ENCODE data around the gene FOXL2NB. TPM values are rescaled to one million over a fixed set of nuclear protein-coding genes. Genes with fewer than 3 reads are reported as not detected.

FOXL2NB gene
- total and polyA plus RNA-seq, 10 of the 15 experiments (the other 5 are each of a cell fraction or from before 2014, with no cell fraction given), result not detected

DNA sequence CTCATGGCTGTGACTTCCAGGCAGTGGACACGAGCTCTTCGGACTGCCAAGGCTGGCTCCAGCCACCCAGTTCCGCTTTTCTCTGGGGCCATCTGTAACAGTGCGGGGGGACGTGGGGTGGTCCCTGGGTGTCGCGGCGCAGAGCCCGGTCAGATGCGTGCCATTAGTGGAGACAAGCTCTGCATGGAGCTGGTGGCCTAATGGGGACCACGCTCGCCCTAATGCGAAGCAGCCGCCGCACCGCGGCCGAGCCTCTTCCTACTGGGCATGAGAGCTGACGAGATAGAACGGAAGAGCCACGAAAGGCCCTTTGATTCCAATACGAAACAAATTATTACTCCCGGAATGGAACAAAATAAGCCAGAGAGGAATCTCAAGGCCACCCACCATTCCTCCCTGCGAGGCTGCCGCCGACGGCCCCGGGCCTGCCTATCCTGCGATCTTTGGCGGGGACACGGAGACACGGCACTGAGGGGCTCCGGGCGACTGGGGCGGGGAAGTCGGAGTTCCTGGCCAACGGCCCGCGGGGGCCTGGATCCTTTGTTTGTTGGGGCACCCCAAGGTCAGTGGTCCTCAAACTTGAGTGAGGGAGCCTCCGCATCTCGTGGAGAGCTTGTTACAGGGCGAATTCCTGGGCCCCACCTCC, 18.2 kb upstream of the FOXL2NB start:
- Histone ChIP-seq H3K27me3 (replicated peaks in 1 of 2; ENCODE audit: control insufficient read depth in 2 of 2, insufficient read depth in 2 of 2, low read length in 1 of 2) (peaks cover 2 to 4% of the 10 kb centered on the region in 2 experiments; a peak in 2 of 4 replicates), H3K9me3 (replicated peaks; ENCODE audit: control insufficient read depth, insufficient read depth, low read length) (no peaks in the 10 kb centered on the region), H4K20me1 (ENCODE audit: control insufficient read depth, insufficient read depth) (no peaks in the 10 kb centered on the region), H3K27ac (ENCODE audit: control insufficient read depth, insufficient read depth) (no peak overlapping the region), H2AFZ (ENCODE audit: control insufficient read depth, low read depth, low read length) (no peak overlapping the region), H3K4me3 (no peak overlapping the region), H3K4me2 (ENCODE audit: control insufficient read depth, insufficient read depth) (no peak overlapping the region), H3K4me1 (ENCODE audit: control insufficient read depth, insufficient read depth, low read length) (no peaks in the 10 kb centered on the region), H3K36me3 (ENCODE audit: control insufficient read depth in 2 of 2, insufficient read depth in 2 of 2, low read length in 1 of 2) (no peaks in the 10 kb centered on the region), H3K9ac (ENCODE audit: control insufficient read depth, insufficient read depth, low read length) (no peak overlapping the region), H3K79me2 (ENCODE audit: control insufficient read depth, insufficient read depth, low read length) (no peaks in the 10 kb centered on the region)
- TF ChIP-seq DPF2 (IDR thresholded peaks at IDR 0.05) (no peak), MXI1 (IDR thresholded peaks at IDR 0.05; ENCODE audit: low read depth, low read length) (no peak), RUNX3 (IDR thresholded peaks at IDR 0.05; ENCODE audit: low read length) (no peak), NBN (IDR thresholded peaks at IDR 0.05) (no peak), TARDBP (IDR thresholded peaks at IDR 0.05; ENCODE audit: borderline replicate concordance) (no peak), SREBF2 (IDR thresholded peaks at IDR 0.05; ENCODE audit: low read length) (no peak), NFXL1 (IDR thresholded peaks at IDR 0.05; ENCODE audit: borderline replicate concordance) (no peak), PAX8 (IDR thresholded peaks at IDR 0.05) (no peak), ZNF622 (IDR thresholded peaks at IDR 0.05) (no peak), TAF1 (IDR thresholded peaks at IDR 0.05; ENCODE audit: borderline replicate concordance, low read depth, low read length) (no peak), BHLHE40 (IDR thresholded peaks at IDR 0.05; ENCODE audit: borderline replicate concordance in 1 of 2, low read depth in 2 of 2, low read length in 1 of 2) (no peak), FOXM1 (IDR thresholded peaks at IDR 0.05; ENCODE audit: low read depth, low read length) (no peak), RELA (IDR thresholded peaks at IDR 0.05; ENCODE audit: borderline replicate concordance, partially characterized antibody) (no peak), HCFC1 (IDR thresholded peaks at IDR 0.05; ENCODE audit: low read length) (no peak), POLR2A (IDR thresholded peaks at IDR 0.05; ENCODE audit: low read depth, low read length) (no peak), ZZZ3 (IDR thresholded peaks at IDR 0.05; ENCODE audit: control insufficient read depth, insufficient read length, low read depth) (no peak), FOS (IDR thresholded peaks at IDR 0.05; ENCODE audit: borderline replicate concordance, extremely low read depth, insufficient read length) (no peak)
- TF ChIP-seq, protein P1, sequence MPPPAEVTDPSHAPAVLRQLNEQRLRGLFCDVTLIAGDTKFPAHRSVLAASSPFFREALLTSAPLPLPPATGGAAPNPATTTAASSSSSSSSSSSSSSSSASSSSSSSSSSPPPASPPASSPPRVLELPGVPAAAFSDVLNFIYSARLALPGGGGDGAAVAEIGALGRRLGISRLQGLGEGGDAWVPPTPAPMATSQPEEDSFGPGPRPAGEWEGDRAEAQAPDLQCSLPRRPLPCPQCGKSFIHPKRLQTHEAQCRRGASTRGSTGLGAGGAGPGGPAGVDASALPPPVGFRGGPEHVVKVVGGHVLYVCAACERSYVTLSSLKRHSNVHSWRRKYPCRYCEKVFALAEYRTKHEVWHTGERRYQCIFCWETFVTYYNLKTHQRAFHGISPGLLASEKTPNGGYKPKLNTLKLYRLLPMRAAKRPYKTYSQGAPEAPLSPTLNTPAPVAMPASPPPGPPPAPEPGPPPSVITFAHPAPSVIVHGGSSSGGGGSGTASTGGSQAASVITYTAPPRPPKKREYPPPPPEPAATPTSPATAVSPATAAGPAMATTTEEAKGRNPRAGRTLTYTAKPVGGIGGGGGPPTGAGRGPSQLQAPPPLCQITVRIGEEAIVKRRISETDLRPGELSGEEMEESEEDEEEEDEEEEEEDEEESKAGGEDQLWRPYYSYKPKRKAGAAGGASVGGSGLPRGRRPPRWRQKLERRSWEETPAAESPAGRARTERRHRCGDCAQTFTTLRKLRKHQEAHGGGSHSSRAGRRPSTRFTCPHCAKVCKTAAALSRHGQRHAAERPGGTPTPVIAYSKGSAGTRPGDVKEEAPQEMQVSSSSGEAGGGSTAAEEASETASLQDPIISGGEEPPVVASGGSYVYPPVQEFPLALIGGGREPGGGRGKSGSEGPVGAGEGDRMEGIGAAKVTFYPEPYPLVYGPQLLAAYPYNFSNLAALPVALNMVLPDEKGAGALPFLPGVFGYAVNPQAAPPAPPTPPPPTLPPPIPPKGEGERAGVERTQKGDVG (CRISPR knock-in tag; IDR thresholded peaks at IDR 0.05), result no peak
- TF ChIP-seq, protein P2, sequence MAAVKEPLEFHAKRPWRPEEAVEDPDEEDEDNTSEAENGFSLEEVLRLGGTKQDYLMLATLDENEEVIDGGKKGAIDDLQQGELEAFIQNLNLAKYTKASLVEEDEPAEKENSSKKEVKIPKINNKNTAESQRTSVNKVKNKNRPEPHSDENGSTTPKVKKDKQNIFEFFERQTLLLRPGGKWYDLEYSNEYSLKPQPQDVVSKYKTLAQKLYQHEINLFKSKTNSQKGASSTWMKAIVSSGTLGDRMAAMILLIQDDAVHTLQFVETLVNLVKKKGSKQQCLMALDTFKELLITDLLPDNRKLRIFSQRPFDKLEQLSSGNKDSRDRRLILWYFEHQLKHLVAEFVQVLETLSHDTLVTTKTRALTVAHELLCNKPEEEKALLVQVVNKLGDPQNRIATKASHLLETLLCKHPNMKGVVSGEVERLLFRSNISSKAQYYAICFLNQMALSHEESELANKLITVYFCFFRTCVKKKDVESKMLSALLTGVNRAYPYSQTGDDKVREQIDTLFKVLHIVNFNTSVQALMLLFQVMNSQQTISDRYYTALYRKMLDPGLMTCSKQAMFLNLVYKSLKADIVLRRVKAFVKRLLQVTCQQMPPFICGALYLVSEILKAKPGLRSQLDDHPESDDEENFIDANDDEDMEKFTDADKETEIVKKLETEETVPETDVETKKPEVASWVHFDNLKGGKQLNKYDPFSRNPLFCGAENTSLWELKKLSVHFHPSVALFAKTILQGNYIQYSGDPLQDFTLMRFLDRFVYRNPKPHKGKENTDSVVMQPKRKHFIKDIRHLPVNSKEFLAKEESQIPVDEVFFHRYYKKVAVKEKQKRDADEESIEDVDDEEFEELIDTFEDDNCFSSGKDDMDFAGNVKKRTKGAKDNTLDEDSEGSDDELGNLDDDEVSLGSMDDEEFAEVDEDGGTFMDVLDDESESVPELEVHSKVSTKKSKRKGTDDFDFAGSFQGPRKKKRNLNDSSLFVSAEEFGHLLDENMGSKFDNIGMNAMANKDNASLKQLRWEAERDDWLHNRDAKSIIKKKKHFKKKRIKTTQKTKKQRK (IDR thresholded peaks at IDR 0.05; ENCODE audit: low read depth, low read length), result no peak
- SMC1A ChIA-PET (ENCODE audit: uncharacterized antibody, unreplicated experiment), result interaction anchor here (0.6 kb wide), 1 partner anchor 36 kb away, joined by 3 read pairs; no protein-coding TSS in a partner anchor
- ATAC-seq, result no peak
- CTCF ChIA-PET, result interaction anchor here (1.0 kb wide), 1 partner anchor 13 kb away, joined by 3 read pairs; no protein-coding TSS in a partner anchor
- no TSS peak for BruUV-seq (replicated peaks)
- RAD21 ChIA-PET (ENCODE audit: unreplicated experiment), result interaction anchor here (0.8 kb wide), 1 partner anchor 334 kb away, joined by 3 read pairs; no protein-coding TSS in a partner anchor
- POLR2A ChIA-PET, result no interaction called here
- in situ Hi-C loops (cut with MboI) (loop anchor here (25.0 kb wide), 1 partner anchor 1167 kb away; the partner anchor contains the start of gene SOX14), intact Hi-C loops (cut with micrococcal nuclease; ENCODE audit: unreplicated experiment) (no loop called here)
- DNase-seq (ENCODE audit: low read depth, low spot score), result no peak
- WGBS (ENCODE audit: insufficient coverage, insufficient replicate concordance, low lambda C conversion rate, missing lambda C conversion rate), result 59% methylated on average over 42 of the region's 42 CpGs
- FAIRE-seq, result no peak
